Stimulated activated CD8-positive, alpha-beta memory T cell treated with anti-CD3 and anti-CD28 coated beads, Interleukin-7, amount 100 ng/mL, for 48 hours (primary cell): Measurements from ENCODE around the gene RNF11.
"Not testable (repeated sequence)": the region's sequence is repeated elsewhere in the genome, so short reads cannot be mapped to it uniquely, and the experiment has no call there.

Source experiments
- DNase-seq, 2 donors: peaks; one replicate each; pipeline ENCODE4 v3.0.0-alpha.2; 2020; ENCODE audit warnings: low read depth in 1 of 2; ENCODE audit errors: extremely low read depth in 1 of 2

The RNF11 gene

GRCh38 chr1:51235673-51236530 lies at the start of gene RNF11:
Gene RNF11 (plus strand): TSS chr1:51236273. CDS start chr1:51236757, 484 bp downstream.
- peak; percentile 87 to 88 for DNase-seq

GRCh38 chr1:51188230-51188629 lies 47.8 kb upstream of the RNF11 start:
- no peak for DNase-seq

- no peak for DNase-seq
Observed at GRCh38 chr1:51189421-51190073, 46.5 kb upstream of the RNF11 start.

GRCh38 chr1:51190961-51191360 lies 45.1 kb upstream of the RNF11 start:
- DNase-seq, result no peak

GRCh38 chr1:51192213-51192843 lies 43.7 kb upstream of the RNF11 start:
- peak in 1 of 2 donors; percentile 44 for DNase-seq

- DNase-seq, result no peak
Observed at GRCh38 chr1:51193564-51193963, 42.5 kb upstream of the RNF11 start.

- no peak for DNase-seq
Observed at GRCh38 chr1:51203121-51203873, 32.8 kb upstream of the RNF11 start.

GRCh38 chr1:51203874-51204245 lies 32.2 kb upstream of the RNF11 start:
- no peak for DNase-seq

GRCh38 chr1:51210055-51210454 lies 26.0 kb upstream of the RNF11 start:
- DNase-seq, result no peak

- DNase-seq, result no peak
Observed at GRCh38 chr1:51210676-51211075, 25.4 kb upstream of the RNF11 start.

GRCh38 chr1:51214615-51215131 lies 21.4 kb upstream of the RNF11 start:
- no peak for DNase-seq

GRCh38 chr1:51215169-51215568 lies 20.9 kb upstream of the RNF11 start:
- no peak for DNase-seq

GRCh38 chr1:51216631-51217030 lies 19.4 kb upstream of the RNF11 start:
- no peak for DNase-seq

GRCh38 chr1:51217101-51217500 lies 19.0 kb upstream of the RNF11 start:
- DNase-seq, result no peak

GRCh38 chr1:51218570-51218969 lies 17.5 kb upstream of the RNF11 start:
- DNase-seq, result no peak

GRCh38 chr1:51219022-51219421 lies 17.1 kb upstream of the RNF11 start:
- DNase-seq, result no peak

- DNase-seq, result not testable (repeated sequence)
Observed at GRCh38 chr1:51221529-51221928, 14.5 kb upstream of the RNF11 start.

- DNase-seq, result no peak
Observed at GRCh38 chr1:51222136-51222787, 13.8 kb upstream of the RNF11 start.

GRCh38 chr1:51222809-51223208 lies 13.3 kb upstream of the RNF11 start:
- no peak for DNase-seq

- no peak for DNase-seq
Observed at GRCh38 chr1:51224255-51224654, 11.8 kb upstream of the RNF11 start.
